HG03159 (cell line): ENCODE measurements around the gene LCE1A.

Source experiments
- ATAC-seq: cut with Tn5 transposase; IDR thresholded peaks from one replicate; pipeline ENCODE4 v1.9.1; 2021; ENCODE audit warnings: mild to moderate bottlenecking, moderate library complexity; ENCODE audit not compliant: unreplicated experiment

Gene LCE1A

GRCh38 chr1:152827173-152827572 is at the start of gene LCE1A:
Gene LCE1A (plus strand): TSS chr1:152827473. CDS start chr1:152827473, 0 bp downstream.
- no peak for ATAC-seq

- no peak for ATAC-seq
These were observed 49.6 kb upstream of the LCE1A start for GRCh38 chr1:152777510-152778137.

- ATAC-seq, result no peak
These were observed 44.2 kb upstream of the LCE1A start for GRCh38 chr1:152783095-152783494.

DNA sequence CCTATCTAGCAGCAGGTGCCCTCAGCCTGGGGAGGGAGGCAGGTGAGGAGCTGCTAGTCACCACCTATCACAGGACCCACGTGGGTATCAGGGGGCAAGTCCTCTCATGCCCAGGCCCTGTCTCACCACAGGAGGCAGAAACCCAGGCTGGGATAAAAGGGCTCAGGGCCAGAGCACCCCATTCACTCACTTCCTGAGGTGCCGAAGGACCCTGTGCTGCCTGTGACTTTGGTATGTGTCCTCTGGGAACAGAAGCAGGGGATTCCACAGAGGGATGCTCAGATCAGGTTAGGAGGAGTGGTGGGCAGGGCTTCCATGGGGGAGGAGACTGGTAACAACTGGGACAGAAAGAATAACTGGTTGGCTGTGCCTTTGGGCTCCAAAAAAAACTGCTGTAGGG is 41.2 kb upstream of the LCE1A start, which contains the start of gene LCE1E:
Gene LCE1E, plus strand, starts transcription at position 181 of the 400 bp plus-strand sequence. CDS start 1,043 bp downstream, outside the sequence.
- ATAC-seq, result no peak

GRCh38 chr1:152795686-152796085 is 31.6 kb upstream of the LCE1A start:
- no peak for ATAC-seq

- ATAC-seq, result no peak
These were observed 30.9 kb upstream of the LCE1A start, which contains the start of gene LCE1D for GRCh38 chr1:152796421-152796820. Gene LCE1D (plus strand): TSS chr1:152796721. CDS start chr1:152797795, 1,074 bp downstream.

DNA sequence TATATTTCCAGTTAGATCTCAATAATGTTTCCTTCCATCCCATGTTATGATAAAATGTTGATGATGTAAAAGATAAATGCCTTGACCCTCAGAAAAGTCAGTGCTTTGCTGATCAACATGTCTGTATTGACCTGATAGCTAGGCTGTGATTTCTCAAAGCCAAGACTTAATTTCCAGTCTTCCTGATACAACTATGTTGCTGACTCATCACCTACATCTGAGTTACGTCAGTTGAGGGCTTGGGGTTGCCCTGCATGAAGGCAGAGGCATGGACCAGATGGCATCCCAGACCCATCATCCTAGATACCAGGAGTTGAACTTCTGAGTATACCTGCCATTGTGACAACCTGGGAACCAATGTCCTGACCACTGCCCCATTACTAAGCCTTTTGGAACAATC is 25.9 kb upstream of the LCE1A start:
- no peak for ATAC-seq

GRCh38 chr1:152806576-152806975 is 20.7 kb upstream of the LCE1A start, which contains the start of gene LCE1C:
Gene LCE1C (minus strand): TSS chr1:152806651. CDS start chr1:152805478, 1,173 bp downstream.
- ATAC-seq, result no peak

GRCh38 chr1:152811050-152811449 is 16.2 kb upstream of the LCE1A start:
- ATAC-seq, result no peak

GRCh38 chr1:152811671-152812070 is 15.6 kb upstream of the LCE1A start, which contains the start of gene LCE1B:
Gene LCE1B (plus strand): TSS chr1:152811971. CDS start chr1:152812447, 476 bp downstream.
- no peak for ATAC-seq

- no peak for ATAC-seq
These were observed 10.0 kb upstream of the LCE1A start for GRCh38 chr1:152817309-152817708.

DNA sequence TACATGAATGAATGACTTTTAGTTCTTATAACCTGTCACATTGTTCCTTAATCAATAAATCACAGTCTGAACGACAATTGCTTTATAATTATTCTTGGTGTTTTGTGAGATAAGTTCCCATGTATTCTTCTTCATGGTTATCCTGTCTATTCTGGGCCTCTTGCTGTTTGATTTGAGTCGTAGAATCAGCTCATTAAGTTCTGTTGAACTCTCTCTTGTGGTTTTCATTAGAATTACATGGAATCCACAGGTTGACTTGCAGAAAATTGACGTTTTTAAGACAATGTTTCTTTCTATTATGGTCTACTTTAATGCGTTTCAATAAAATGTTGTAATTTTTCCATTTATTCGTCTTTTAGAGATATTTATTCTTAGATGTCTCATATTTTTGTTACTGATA is 4.0 kb upstream of the LCE1A start:
- ATAC-seq, result no peak

DNA sequence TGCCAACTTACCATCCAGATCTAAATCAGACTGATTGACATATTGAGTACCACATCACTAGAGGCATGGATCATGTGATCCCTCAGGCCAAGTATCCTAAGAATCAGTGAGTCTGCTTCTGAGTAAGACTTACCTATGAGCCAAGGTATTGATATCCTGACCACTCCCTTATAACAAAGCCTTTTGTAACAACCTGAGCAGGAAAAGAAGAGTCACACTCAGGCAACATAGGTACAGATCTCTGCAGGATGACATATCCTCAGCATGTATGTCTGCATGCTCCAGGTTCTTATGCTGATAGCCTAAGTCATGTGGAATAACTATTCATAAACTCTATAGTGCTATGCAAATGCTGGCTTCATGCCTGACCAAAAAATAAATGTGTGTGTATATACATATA is 2.3 kb upstream of the LCE1A start:
- ATAC-seq, result no peak

DNA sequence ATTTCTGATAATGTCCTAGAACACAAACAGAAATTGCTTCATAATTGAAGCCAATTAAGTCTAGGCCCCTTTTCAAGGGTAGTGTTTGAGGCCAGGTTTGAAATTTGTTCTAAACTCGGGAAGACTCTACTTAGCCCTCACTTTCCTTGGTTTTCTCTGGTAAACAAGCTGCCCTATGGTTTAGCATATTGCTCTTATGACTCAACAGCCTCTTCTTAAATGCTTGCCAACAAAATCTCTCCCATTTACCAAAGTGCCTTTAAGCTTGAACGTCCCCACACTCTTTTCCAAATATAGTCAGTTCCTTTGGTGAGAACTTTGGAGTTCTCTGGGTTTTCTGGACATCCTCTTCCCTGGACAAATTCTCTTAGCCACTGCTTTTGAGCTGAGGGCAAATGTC is 9.6 kb downstream of the LCE1A start:
- no peak for ATAC-seq

DNA sequence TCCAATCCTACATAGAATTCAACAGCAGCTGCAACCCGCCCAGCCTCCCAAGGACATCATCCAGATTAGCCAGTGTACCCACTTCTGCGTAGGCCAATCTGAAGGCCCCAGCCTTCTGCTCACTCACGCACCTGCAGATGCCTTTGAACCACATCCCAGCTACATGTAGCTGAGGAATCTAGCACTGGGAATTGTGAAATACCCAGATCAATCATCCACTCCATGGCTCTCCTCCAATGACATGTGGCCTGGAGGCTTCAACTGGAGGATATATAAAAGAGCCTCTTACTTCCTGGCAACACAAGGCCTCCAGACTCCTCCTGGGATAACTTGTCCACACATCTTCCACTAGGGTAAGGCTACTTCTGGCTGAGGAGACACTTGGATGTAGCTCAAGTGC is 15.3 kb downstream of the LCE1A start, which contains the start of gene LCE6A:
Gene LCE6A, plus strand, starts transcription at position 301 of the 400 bp plus-strand sequence. CDS start 665 bp downstream, outside the sequence.
- ATAC-seq, result no peak

- no peak for ATAC-seq
These were observed 28.4 kb downstream of the LCE1A start for GRCh38 chr1:152855661-152856060.

DNA sequence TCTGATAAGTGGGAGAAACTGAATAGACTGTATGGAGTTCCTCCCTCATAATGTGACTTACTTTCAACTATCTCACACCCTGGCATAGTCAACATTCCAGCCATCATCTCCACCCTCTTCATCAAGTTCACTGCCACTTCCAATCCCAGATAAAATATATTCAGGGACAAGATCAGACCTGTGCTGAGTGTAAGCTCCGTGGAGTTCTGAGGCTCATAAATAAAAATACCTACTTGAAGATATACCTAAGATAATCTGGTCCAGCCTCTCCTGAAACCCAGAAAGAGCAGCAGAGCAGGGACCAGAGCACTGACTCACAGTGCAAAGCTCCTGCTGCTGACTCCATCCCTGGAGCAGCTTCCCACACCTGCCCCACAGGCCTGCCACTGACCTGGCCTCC is 30.8 kb downstream of the LCE1A start:
- ATAC-seq, result no peak

DNA sequence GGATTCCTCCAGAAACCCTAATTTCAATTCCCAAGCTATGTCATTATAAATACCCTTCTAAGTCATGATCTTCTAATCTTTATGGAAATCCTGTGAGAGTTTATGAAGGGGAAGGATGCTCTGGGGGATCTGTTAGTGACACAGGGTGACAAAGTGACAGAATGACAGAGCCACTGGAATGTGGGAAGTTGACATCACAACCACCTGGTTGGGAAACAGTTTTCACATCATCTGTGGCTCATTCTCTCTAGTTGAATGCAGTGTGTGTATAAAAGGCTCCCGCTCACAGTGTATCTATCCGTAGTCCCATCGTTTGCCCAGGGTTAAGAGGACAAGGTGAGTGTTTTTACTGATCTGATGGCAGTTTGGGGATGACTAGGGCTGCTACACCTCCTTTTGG is 32.4 kb downstream of the LCE1A start, which contains the start of gene LCE7A:
Gene LCE7A, plus strand, starts transcription at position 301 of the 400 bp plus-strand sequence. CDS start 702 bp downstream, outside the sequence.
- ATAC-seq, result no peak

- ATAC-seq, result no peak
These were observed 32.9 kb downstream of the LCE1A start for GRCh38 chr1:152860129-152860528.

DNA sequence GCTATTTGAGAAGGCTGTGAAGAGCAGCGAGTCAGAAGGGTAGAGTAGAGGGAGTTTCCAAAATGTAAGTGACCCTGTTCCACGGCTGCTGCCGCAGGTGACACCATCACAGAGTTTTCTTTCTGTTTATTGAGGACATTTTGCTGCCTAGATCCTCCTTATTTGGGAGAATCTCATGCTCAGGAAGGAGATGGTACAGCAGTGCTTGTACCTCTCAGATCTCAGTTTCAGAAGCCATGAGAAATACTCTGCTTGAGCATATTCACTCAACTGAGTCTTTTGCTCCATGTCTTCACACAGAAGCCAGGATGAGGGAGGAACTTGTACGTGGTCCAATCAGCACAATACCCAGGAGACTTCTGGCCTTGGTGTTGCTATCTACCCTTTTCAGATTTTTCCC is 34.1 kb downstream of the LCE1A start:
- no peak for ATAC-seq

- ATAC-seq, result no peak
These were observed 37.2 kb downstream of the LCE1A start for GRCh38 chr1:152864443-152864842.

DNA sequence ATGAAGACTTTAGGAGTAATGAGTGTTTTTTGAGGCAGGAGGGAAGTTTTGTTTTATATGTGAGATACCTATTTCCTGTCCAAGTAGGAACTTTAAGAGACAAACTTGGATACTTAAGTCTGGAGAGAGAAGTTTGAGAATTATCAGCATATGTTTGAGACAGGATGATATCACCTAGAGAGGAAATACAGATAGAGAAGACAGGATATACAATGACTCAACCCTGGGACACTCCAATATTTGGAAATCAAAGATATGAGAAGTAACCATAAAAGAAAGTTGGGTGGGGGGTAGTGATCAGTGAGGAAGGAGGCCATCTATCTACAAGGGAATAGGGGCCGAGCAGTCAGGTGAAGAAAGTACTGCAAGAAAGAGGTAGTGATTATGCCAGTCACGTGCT is 39.0 kb downstream of the LCE1A start:
- no peak for ATAC-seq
